Measurements from ENCODE around the gene AAGAB.
"Not testable (repeated sequence)": the region's sequence is repeated elsewhere in the genome, so short reads cannot be mapped to it uniquely, and the experiment has no call there.

Gene AAGAB

GRCh38 chr15:67254238-67255175, at the start of gene AAGAB, which contains the start of gene IQCH:
TSS of gene AAGAB (minus strand) at chr15:67254661. CDS start at chr15:67254631, 30 bp downstream.
TSS of gene IQCH (plus strand) at chr15:67254786. CDS start at chr15:67254897, 111 bp downstream.
- H3K27me3 Mint-ChIP-seq, result peaks cover 3% of the 10 kb centered on the region
- peaks cover 43% of the 10 kb centered on the region for H3K4me1 Mint-ChIP-seq (ENCODE audit: low read depth)
- peak within 1 kb of the TSS; percentile 98 for H3K27ac Mint-ChIP-seq
- peak within 1 kb of the TSS; percentile 94 for H3K4me3 Mint-ChIP-seq
- H3K9me3 Mint-ChIP-seq, result no peaks in the 10 kb centered on the region
- peak; percentile 99 for DNase-seq
- H3K36me3 Mint-ChIP-seq (ENCODE audit: low read depth), result peaks cover 45% of the 10 kb centered on the region

GRCh38 chr15:67303490-67304363, 49.3 kb upstream of the AAGAB start:
- DNase-seq, result no peak
- Mint-ChIP-seq H3K9me3 (no peaks in the 10 kb centered on the region), H3K4me3 (no peak overlapping the region), H3K36me3 (ENCODE audit: low read depth) (no peaks in the 10 kb centered on the region), H3K27ac (no peak overlapping the region), H3K4me1 (ENCODE audit: low read depth) (peaks cover 24% of the 10 kb centered on the region), H3K27me3 (peaks cover 12% of the 10 kb centered on the region)

GRCh38 chr15:67300266-67301025, 46.0 kb upstream of the AAGAB start:
- H3K4me1 Mint-ChIP-seq (ENCODE audit: low read depth), result peaks cover 6% of the 10 kb centered on the region
- H3K36me3 Mint-ChIP-seq (ENCODE audit: low read depth), result no peaks in the 10 kb centered on the region
- no peaks in the 10 kb centered on the region for H3K9me3 Mint-ChIP-seq
- H3K27me3 Mint-ChIP-seq, result peaks cover 8% of the 10 kb centered on the region
- no peak overlapping the region for H3K27ac Mint-ChIP-seq
- no peak overlapping the region for H3K4me3 Mint-ChIP-seq
- DNase-seq, result no peak

GRCh38 chr15:67296684-67297083, 42.2 kb upstream of the AAGAB start:
- Mint-ChIP-seq H3K9me3 (no peaks in the 10 kb centered on the region), H3K4me3 (no peak overlapping the region), H3K36me3 (ENCODE audit: low read depth) (no peaks in the 10 kb centered on the region), H3K27ac (no peak overlapping the region), H3K27me3 (no peaks in the 10 kb centered on the region), H3K4me1 (ENCODE audit: low read depth) (peaks cover 6% of the 10 kb centered on the region)
- no peak for DNase-seq

- no peaks in the 10 kb centered on the region for H3K36me3 Mint-ChIP-seq (ENCODE audit: low read depth)
- H3K27me3 Mint-ChIP-seq, result no peaks in the 10 kb centered on the region
- DNase-seq, result no peak
- H3K4me1 Mint-ChIP-seq (ENCODE audit: low read depth), result peaks cover 6% of the 10 kb centered on the region
- H3K27ac Mint-ChIP-seq, result no peak overlapping the region
- H3K4me3 Mint-ChIP-seq, result no peak overlapping the region
- no peaks in the 10 kb centered on the region for H3K9me3 Mint-ChIP-seq
Observed at GRCh38 chr15:67296188-67296587, 41.7 kb upstream of the AAGAB start.

- Mint-ChIP-seq H3K9me3 (peaks cover 3% of the 10 kb centered on the region), H3K4me1 (ENCODE audit: low read depth) (no peaks in the 10 kb centered on the region), H3K27me3 (peaks cover 2% of the 10 kb centered on the region), H3K27ac (no peak overlapping the region), H3K36me3 (ENCODE audit: low read depth) (no peaks in the 10 kb centered on the region), H3K4me3 (no peak overlapping the region)
- no peak for DNase-seq
Observed at GRCh38 chr15:67290319-67290718, 35.9 kb upstream of the AAGAB start.

GRCh38 chr15:67286400-67286799, 31.9 kb upstream of the AAGAB start:
- H3K27ac Mint-ChIP-seq; H3K36me3 Mint-ChIP-seq (ENCODE audit: low read depth); H3K27me3 Mint-ChIP-seq; H3K4me1 Mint-ChIP-seq (ENCODE audit: low read depth); DNase-seq; H3K9me3 Mint-ChIP-seq; H3K4me3 Mint-ChIP-seq: not testable (repeated sequence)

GRCh38 chr15:67285625-67286024, 31.2 kb upstream of the AAGAB start:
- not testable (repeated sequence) for H3K4me1 Mint-ChIP-seq (ENCODE audit: low read depth); H3K4me3 Mint-ChIP-seq; H3K36me3 Mint-ChIP-seq (ENCODE audit: low read depth); DNase-seq; H3K9me3 Mint-ChIP-seq; H3K27me3 Mint-ChIP-seq; H3K27ac Mint-ChIP-seq

GRCh38 chr15:67281714-67282113, 27.3 kb upstream of the AAGAB start:
- Mint-ChIP-seq H3K4me3 (no peak overlapping the region), H3K4me1 (ENCODE audit: low read depth) (no peaks in the 10 kb centered on the region), H3K27ac (no peak overlapping the region), H3K9me3 (peaks cover 6% of the 10 kb centered on the region), H3K36me3 (ENCODE audit: low read depth) (no peaks in the 10 kb centered on the region), H3K27me3 (peaks cover 3% of the 10 kb centered on the region)
- no peak for DNase-seq

- Mint-ChIP-seq H3K4me3 (no peak overlapping the region), H3K27me3 (no peaks in the 10 kb centered on the region), H3K36me3 (ENCODE audit: low read depth) (no peaks in the 10 kb centered on the region), H3K27ac (no peak overlapping the region), H3K4me1 (ENCODE audit: low read depth) (no peaks in the 10 kb centered on the region), H3K9me3 (peaks cover 2% of the 10 kb centered on the region)
- no peak for DNase-seq
Observed at GRCh38 chr15:67280217-67280616, 25.8 kb upstream of the AAGAB start.

- DNase-seq, result no peak
- Mint-ChIP-seq H3K4me3 (no peak overlapping the region), H3K36me3 (ENCODE audit: low read depth) (no peaks in the 10 kb centered on the region), H3K27me3 (no peaks in the 10 kb centered on the region), H3K4me1 (ENCODE audit: low read depth) (no peaks in the 10 kb centered on the region), H3K9me3 (peaks cover 11% of the 10 kb centered on the region), H3K27ac (no peak overlapping the region)
Observed at GRCh38 chr15:67276666-67277065, 22.2 kb upstream of the AAGAB start.

GRCh38 chr15:67274236-67274635, 19.8 kb upstream of the AAGAB start:
- Mint-ChIP-seq H3K36me3 (ENCODE audit: low read depth) (no peaks in the 10 kb centered on the region), H3K27ac (no peak overlapping the region), H3K9me3 (peaks cover 11% of the 10 kb centered on the region), H3K27me3 (no peaks in the 10 kb centered on the region), H3K4me1 (ENCODE audit: low read depth) (no peaks in the 10 kb centered on the region), H3K4me3 (no peak overlapping the region)
- DNase-seq, result no peak

- Mint-ChIP-seq H3K9me3 (no peaks in the 10 kb centered on the region), H3K36me3 (ENCODE audit: low read depth) (no peaks in the 10 kb centered on the region), H3K4me1 (ENCODE audit: low read depth) (peaks cover 3% of the 10 kb centered on the region), H3K4me3 (no peak overlapping the region), H3K27ac (no peak overlapping the region), H3K27me3 (no peaks in the 10 kb centered on the region)
- DNase-seq, result no peak
Observed at GRCh38 chr15:67267951-67268941, 13.8 kb upstream of the AAGAB start.

Data from activated T-cell treated with anti-CD3 and anti-CD28 coated beads, Interleukin-2, amount 50 U/mL, for 24 hours (primary cell).